ENCODE results near the gene COMT.
"Not testable (repeated sequence)": the region's sequence is repeated elsewhere in the genome, so short reads cannot be mapped to it uniquely, and the experiment has no call there.

The COMT gene

DNA sequence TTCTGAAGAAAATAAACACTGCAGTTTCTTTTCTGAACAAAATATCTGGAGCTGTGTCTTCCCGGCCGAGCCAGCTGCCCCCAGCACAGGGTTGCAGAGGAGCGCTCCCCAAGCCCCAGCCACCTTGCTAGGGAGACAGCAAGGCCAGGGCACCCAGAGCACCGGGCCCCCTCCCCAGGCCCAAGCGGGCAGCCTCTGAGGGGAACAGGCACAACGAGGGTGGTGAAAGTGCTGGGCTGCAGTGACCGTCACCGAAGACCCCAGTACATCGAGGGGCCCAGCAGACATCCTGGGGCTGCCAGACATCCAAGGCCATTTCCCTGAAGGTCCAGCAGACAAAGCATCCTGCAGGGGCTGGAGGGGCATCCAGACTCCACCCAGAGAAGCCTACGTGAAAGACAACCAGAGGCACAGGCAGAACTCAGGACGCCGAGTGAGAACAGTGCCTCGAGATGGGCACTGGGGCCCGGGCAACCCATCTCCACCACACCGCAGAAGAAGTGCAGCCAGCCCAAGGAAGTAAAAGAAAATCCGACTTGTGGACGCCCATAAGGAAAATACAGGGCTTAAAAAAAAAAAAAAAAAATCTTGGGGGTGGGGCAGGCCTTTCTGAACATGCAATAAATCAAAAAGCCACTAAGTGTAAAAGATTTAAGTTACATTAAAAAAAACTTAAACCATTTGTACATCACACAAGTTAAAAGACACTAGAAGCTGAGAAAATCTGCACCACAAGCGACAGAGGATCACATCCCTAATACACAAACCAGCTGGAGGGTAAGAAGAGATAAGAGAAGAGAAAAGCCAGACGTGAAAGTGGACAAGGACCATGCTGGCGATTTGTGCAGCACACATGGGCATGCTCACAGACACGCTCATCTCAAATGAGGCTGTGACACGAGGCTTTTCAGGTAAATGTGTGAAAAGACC is 36.0 kb upstream of the COMT start:
- no peak for DNase-seq
- intact Hi-C loops (cut with DNase I) = no loop called here

DNA sequence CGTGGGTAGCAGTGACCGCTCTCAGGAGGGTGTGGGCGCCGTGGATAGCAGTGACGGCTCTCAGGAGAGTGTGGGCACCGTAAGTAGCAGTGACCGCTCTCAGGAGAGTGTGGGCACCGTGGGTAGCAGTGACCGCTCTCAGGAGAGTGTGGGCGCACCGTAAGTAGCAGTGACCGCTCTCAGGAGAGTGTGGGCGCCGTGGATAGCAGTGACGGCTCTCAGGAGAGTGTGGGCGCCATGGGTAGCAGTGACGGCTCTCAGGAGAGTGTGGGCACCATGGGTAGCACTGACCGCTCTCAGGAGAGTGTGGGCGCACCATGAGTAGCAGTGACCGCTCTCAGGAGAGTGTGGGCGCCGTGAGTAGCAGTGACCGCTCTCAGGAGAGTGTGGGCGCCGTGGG is 34.7 kb upstream of the COMT start:
- intact Hi-C loops (cut with DNase I); DNase-seq: not testable (repeated sequence)

DNA sequence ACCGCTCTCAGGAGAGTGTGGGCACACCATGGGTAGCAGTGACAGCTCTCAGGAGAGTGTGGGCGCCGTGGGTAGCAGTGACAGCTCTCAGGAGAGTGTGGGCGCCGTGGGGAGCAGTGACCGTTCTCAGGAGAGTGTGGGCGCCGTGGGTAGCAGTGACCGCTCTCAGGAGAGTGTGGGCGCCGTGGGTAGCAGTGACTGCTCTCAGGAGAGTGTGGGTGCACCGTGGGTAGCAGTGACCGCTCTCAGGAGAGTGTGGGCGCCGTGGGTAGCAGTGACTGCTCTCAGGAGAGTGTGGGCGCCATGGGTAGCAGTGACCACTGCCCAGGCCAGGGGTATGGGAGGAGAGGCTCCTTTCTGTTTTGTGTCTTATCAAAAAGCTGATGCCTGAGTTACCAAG is 33.7 kb upstream of the COMT start:
- intact Hi-C loops (cut with DNase I); DNase-seq: not testable (repeated sequence)

DNA sequence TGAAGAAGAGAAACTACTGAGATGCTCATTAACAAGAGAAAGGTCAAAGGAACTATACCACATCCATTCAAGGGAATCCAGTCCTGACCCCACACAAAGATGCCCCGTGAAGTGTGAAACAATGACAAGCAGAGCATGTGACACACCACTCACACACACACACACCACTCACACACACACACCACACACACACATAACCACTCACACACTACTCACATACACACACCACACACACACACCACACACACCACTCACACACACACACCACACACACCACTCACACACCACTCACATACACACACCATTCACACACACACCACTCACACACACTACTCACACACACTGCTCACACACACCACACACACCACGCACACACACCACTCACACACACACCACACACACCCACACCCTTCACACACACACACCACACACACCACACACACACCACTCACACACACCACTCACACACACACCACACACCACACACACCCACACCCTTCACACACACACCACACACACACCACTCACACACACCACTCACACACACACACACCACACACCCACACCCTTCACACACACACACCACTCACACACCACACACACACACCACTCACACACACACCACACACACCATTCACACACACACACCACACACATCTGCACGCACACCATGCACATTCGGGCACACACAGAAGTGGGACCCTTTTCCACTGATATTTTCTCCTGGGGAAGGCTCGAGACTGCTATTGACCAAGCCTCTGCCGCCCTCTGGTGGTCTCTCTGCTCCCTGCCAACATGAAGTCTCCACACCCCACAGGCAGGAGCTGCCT is 32.0 kb upstream of the COMT start:
- intact Hi-C loops (cut with DNase I) = loop anchor here (2.0 kb wide), 1 partner anchor 177 kb away; no protein-coding TSS in a partner anchor
- peak; percentile 64 to 95 (median 87) for DNase-seq

DNA sequence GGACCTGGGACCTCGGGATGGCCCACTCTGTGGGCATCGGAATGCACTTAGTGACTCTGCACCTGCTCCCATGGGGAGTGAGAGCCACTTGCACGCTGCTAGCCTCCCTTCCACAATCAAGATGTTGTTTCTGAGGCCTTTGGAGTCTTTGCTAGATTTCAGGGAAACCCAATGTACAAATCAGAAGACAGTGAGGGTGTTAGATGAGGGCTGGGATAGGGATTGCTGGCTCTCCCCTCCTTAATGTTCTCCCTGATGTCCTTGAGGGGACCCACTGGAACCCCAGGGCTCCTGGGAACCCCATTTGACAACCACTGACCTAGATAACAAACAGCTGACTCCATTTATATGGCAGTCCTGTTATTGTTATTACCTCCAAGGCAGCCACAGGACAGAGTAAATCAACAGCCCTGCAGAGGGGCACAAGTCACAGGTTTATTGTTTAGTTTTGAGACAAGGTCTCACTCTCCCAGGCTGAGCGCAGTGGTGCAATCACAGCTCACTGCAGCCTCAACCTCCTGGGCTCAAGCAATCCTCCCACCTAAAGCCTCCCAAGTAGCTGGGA is 31.3 kb upstream of the COMT start:
- no peak for DNase-seq
- intact Hi-C loops (cut with DNase I) = loop anchor here (2.0 kb wide), 1 partner anchor 177 kb away; no protein-coding TSS in a partner anchor

DNA sequence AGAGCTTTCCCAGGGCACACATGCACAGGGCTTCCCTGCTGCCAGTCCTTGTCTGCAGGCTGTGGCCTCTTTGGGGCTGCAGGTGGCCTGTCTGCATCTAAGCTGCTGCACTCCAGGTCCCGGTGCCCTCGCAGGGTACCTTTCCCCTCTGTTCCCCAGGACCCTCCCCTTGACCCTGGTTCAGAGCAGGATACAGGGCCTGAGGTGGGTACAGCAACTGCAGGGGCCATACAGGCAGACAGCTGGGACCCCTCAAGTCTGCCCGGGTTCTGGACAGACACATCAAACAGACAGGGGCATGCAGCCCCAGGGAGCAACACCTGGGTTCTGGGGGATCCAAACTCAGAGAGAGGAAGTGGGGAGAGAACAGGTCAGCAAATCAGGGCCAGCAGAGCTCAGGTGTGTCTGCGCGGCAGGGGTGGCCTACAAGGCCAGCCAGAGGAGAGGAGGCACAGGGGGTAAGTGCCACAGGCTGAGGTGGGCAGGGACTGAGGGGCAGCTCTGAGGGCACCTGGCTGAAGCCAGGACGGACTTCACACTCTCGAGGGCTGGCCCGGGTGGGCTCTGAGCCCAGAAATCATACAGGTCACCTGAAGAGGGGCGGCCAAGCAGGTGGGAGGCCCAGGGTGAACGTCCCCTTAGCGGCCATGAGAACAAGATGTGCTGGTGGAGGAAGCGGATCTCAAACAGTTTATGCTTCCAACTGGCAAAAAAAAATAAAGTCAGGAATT is 29.9 kb upstream of the COMT start:
- no peak for DNase-seq
- intact Hi-C loops (cut with DNase I) = loop anchor here (2.0 kb wide), 1 partner anchor 179 kb away; no protein-coding TSS in a partner anchor

DNA sequence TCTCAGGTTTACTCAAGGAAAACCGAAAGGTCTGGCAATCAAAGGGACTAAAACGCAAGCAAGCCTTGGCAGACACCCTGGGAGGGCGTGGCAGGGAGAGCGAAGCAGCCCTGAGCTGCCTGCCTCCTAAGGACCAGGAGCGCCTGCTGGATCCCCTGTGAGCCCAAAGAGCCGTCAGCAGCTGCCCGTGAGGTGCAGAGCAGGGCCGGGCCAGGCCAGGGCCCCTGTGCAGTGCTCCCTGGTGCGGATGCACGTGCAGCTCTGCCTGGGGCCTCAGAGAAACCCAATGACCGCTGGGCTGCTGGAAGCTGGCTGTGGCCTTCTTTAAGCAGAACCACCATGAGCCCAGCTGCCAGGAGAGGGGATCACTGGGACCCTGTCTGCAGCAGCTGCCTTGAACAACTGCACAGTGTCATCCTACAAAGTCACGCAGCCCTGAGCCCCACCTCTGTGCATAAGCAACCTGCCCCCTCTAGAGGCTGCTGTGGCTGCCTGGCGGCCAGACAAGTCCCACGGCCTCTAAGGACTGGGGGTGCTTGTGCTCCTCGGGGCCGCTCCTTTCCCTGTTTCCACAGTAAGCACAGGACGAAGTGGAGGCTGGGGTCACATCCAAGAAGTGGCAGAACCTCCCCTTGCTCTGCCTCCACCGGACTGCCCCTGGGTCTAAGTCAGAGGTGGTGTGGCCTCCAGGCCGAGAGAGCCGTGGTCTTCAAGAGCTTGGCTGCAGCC is 29.1 kb upstream of the COMT start:
- DNase-seq = no peak
- intact Hi-C loops (cut with DNase I) = no loop called here

DNA sequence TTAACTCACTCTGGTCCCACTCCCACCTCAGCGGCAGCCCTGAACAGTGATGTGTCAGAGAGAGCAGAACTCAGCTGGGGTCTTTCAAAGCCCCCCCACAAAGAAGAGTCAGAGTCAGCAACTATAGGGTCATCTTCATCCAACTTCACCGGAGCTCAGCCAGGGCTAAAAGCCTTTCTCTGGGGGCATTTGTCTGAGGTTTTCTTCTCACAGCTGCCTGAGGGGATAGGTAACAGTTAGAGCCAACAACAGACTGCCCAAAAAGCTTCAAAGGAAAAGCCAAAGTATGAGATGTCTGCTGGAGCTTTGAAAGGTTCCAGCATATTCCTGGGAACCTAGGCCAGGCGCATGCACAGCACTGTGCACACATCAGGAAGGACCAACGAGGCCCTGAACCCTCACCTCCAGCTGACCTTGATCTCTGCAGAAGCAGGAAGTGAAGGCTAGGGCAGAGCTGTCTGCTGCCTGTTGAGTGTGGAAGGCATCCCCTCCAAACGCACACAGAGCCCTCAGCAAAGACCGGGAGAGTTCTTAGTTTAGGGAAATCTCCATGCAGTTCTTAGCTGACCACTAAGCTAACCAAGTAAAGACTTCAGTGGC is 28.1 kb upstream of the COMT start:
- intact Hi-C loops (cut with DNase I) = no loop called here
- DNase-seq = no peak

DNA sequence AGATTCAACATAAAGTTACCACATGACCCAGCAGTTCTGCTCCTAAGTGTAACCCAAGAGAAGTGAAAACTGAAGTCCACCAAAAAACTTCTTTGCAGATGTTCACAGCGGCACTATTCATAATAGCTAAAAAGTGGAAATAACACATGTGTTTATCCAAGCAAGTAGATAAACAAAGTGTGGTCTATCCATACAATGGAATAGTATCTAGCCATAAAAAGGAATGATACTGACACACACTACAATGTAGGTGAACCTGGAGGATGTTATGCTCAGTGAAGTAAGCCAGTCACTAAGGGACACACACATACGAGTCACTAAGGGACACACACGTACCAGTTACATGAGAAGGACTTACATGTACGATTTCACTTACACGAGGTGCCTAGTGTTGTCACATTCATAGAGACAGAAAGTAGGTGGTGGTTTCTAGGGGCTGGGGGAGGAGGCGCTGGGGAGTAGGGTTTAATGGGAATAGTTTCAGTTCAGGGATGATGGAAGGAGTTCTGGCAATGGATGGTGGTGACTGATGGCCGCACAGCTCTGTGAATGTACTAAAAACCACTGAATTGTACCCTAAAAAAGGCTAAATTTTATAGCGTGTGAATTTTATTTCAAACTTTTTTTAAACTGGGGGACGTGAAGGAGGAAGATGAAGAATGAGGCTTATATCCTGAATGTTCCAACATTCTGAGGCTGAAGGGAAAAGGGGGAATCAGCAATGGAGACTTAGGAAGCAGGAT is 27.2 kb upstream of the COMT start:
- intact Hi-C loops (cut with DNase I) = no loop called here
- DNase-seq = no peak

DNA sequence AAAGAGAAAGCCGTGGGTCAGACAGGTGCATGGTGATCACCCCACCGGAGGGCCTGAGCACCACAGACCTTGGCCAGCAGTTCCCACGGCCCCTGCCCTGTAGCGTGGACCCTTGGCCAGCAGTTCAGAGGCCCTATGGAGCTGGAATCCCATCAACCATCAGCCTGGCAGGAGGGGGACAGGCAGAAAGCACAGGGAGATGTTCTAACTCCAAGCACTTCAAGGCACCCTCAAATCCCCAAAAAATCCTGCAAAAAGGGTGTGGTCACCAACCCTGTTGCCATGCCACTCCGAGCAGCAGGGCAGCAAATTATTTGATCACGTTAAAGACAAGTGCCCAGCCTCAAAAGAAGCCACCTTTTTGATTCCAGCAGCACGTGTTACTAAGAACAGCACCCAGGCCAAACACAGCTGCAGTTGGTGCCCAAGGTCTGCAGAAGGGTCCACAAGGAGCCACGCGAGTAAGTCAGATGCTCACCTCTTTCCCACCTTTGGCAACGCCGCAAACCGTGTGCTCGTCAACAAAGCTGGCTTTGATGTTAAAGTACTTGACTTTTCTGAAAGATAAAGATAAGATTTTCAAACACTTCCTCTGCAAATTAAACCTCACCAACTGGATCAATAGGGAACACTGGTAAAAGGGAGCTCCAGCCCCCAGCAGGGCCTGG is 26.2 kb upstream of the COMT start:
- intact Hi-C loops (cut with DNase I) = no loop called here
- no peak for DNase-seq

DNA sequence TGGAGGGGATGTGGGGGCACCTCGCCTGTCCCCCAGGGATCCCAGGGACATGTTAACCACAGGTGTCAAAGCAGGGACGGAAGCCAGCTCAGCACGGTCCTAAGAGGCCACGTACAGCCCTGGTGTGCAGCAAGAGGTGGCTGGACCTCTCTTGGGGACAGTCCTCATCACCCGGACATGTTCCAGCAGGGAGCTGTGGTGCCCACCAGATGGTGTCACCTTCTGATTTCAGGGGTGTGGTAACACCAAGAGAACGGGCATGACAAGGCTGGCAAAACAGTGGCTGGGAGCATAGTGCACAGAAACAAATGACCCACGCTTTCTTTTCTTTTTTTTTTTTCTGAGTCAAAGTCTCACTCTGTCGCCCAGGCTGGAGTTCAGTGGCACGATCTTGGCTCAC is 25.6 kb upstream of the COMT start:
- DNase-seq = no peak
- intact Hi-C loops (cut with DNase I) = no loop called here

DNA sequence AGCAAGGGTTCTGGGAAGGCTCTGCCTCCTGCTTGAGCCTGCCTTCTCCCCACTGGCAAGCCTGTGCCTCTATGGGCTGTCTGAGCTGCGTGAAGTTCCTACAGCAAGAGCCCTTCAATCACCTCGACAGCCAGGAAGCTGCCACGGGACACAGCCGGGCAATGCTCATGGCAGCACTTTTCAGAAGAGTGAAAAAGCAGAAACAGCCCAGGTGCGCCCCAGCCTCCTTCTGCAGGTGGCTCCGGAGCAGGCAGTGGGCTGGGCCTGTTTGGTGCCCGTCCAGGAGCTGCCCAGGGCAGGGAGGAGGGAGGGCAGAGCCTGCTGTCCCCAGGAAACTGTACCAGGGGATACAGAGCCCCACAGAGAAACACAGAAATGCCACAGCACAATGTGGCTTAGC is 24.6 kb upstream of the COMT start:
- DNase-seq = no peak
- intact Hi-C loops (cut with DNase I) = no loop called here

DNA sequence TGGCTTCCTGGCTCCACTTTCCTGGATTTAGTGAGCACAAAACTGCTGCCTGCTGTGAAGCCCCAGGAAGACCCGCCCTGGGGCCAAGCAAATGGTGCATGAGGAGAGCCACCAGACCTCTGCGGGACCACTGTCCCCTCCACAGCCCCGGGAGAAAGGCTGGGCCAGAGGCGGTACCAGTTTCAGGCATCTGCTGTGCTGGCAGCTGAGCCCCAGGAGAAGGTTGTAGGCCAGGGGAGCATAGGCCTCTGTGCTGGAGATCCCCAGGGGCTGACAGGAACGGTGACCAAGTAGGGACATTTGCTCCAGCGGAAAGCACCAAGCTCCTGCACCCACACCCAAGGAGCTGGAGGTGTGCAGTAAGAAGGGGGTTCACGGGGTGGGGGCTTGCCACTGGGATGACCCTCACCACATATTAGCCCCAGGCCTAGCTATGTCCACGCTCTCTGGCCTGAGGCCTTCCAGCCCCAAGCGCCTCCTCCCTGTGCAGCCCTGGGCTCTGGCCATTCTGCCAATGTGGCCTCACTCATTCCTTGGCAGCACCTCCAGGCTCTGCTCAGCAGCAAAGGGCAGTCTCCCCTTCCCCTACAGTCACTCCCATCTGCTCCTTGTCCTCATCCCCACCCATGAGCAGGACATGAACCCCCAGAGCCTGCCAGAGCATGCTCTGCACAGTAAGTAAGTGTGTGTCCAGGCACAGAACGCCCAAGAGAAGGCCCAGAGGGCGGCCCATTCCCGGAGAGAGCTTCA is 24.0 kb upstream of the COMT start:
- DNase-seq = no peak
- intact Hi-C loops (cut with DNase I) = no loop called here

DNA sequence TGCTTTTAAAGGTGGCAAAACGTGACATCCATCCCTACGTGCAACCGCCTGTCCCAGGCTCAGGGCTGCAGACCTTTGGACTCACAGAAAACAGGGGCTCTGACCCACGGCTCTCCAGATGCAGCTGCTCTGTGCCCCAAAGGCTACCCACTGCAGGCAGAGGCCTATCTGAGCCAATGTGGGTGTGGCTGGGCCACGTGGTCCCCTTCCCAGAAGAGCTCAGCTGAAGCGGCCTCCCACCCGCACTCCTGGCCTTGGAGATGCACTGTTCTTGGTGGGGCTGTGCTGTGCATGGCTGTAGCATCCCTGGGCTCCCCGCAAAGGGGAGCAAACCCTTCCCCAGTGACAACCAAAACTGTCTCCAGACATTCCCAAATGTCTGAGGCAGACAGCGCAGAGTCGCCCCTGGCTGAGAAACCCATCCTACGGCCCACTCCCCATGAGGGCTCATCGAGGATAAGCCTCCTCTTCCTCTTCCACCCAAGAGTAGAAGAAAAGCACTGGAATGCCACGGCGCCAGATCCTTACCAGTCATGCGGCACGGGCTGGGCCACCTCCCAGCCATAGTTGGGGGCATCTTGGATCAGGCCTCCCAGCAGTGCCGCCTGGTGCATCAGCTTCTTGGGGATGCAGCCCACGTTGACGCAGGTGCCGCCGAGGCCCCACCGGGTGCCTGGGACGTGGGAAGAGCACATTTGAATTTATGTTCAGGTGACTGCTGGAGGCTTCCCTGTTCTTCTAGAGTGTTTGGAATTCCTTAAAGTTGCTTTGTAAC is 23.1 kb upstream of the COMT start:
- DNase-seq = no peak
- intact Hi-C loops (cut with DNase I) = no loop called here

DNA sequence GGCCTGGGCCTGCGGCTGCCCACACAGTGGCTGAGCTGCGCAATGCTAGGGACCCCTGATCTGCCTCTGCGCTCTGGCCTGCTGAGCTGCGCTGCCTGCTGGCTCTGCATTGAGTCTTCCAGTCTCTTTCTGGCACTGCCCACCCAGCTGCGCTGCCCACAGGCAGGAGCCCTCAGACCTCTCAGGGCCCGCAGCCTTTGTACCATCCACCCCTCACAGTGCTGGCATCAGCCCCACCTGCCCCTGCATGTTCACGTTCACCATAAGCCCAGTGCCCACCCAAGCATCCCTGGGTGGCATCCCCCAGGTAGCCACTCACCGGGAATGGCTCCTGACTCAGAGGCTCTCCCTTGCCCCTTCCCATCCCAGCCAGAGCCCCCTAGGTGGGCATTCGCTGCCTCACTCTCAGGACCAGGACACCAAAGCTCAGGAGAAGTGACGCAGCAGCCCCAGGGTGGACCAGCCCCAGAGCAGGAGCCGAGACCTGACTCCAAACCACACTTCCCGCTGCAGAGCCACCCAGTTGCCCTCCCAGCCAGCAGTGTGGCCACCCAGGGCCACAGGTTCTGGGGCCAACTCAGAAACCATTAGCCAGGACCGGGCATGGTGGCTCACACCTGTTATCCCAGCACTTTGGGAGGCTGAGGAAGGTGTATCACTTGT is 21.7 kb upstream of the COMT start:
- no peak for DNase-seq
- intact Hi-C loops (cut with DNase I) = no loop called here

Measured in head of caudate nucleus (tissue), 42 donors.